ENCODE measurements around the gene ITGA4. TPM values are rescaled to one million over a fixed set of nuclear protein-coding genes. Genes with fewer than 3 reads are reported as not detected.

Gene ITGA4
- total RNA-seq, 4 donors from 2014 or later = 2.0 to 7.8 (median 6.0) TPM

- H3K9me3 ChIP-seq = no peaks in the 10 kb centered on the region
- TF ChIP-seq CTCF (IDR thresholded peaks at IDR 0.05) (no peak), POLR2A (IDR thresholded peaks at IDR 0.05) (no peak)
- H3K4me3 ChIP-seq (replicated peaks in 1 of 3) = no peak overlapping the region
- no peaks in the 10 kb centered on the region for H3K27me3 ChIP-seq
- no peak for DNase-seq
- no peaks in the 10 kb centered on the region for H3K4me1 ChIP-seq
- H3K36me3 ChIP-seq = no peaks in the 10 kb centered on the region
- no peak overlapping the region for H3K27ac ChIP-seq
- intact Hi-C loops (cut with DNase I) = no loop called here
Measured at GRCh38 chr2:181431674-181432073, 25.5 kb upstream of the ITGA4 start.

GRCh38 chr2:181438261-181438660 is 18.9 kb upstream of the ITGA4 start:
- Histone ChIP-seq H3K9me3 (no peaks in the 10 kb centered on the region), H3K27ac (no peak overlapping the region), H3K36me3 (no peaks in the 10 kb centered on the region), H3K4me1 (no peaks in the 10 kb centered on the region), H3K27me3 (no peaks in the 10 kb centered on the region), H3K4me3 (replicated peaks in 1 of 3) (no peak overlapping the region)
- TF ChIP-seq CTCF (IDR thresholded peaks at IDR 0.05) (no peak), POLR2A (IDR thresholded peaks at IDR 0.05) (no peak)
- whole genome bisulfite sequencing, 2 donors = 17 to 30% methylated on average over 1 of the region's 1 CpG
- intact Hi-C loops (cut with DNase I) = no loop called here
- DNase-seq = no peak

GRCh38 chr2:181440344-181440743 is 16.8 kb upstream of the ITGA4 start:
- intact Hi-C loops (cut with DNase I) = no loop called here
- DNase-seq = no peak
- Histone ChIP-seq H3K4me1 (no peaks in the 10 kb centered on the region), H3K4me3 (replicated peaks in 1 of 3) (no peak overlapping the region), H3K27ac (no peak overlapping the region), H3K27me3 (no peaks in the 10 kb centered on the region), H3K9me3 (no peaks in the 10 kb centered on the region), H3K36me3 (no peaks in the 10 kb centered on the region)
- 87% methylated on average over 2 of the region's 2 CpGs for WGBS, 2 donors
- TF ChIP-seq CTCF (IDR thresholded peaks at IDR 0.05) = no peak
- TF ChIP-seq POLR2A (IDR thresholded peaks at IDR 0.05) = no peak

GRCh38 chr2:181440919-181441318 is 16.3 kb upstream of the ITGA4 start:
- WGBS, 2 donors = 59% methylated on average over 3 of the region's 3 CpGs
- intact Hi-C loops (cut with DNase I) = no loop called here
- H3K4me3 ChIP-seq (replicated peaks in 1 of 3) = no peak overlapping the region

GRCh38 chr2:181441670-181442069 is 15.5 kb upstream of the ITGA4 start:
- intact Hi-C loops (cut with DNase I) = no loop called here
- TF ChIP-seq POLR2A (IDR thresholded peaks at IDR 0.05) (no peak), CTCF (IDR thresholded peaks at IDR 0.05) (no peak)
- 55 to 59% methylated on average over 3 of the region's 3 CpGs for WGBS, 2 donors
- Histone ChIP-seq H3K36me3 (no peaks in the 10 kb centered on the region), H3K27me3 (no peaks in the 10 kb centered on the region), H3K4me1 (no peaks in the 10 kb centered on the region), H3K27ac (no peak overlapping the region), H3K4me3 (replicated peaks in 1 of 3) (no peak overlapping the region), H3K9me3 (no peaks in the 10 kb centered on the region)
- DNase-seq = no peak

More at GRCh38 chr2:181440919-181441318, 16.3 kb upstream of the ITGA4 start:
- H3K27me3 ChIP-seq = no peaks in the 10 kb centered on the region
- no peak overlapping the region for H3K27ac ChIP-seq
- TF ChIP-seq POLR2A (IDR thresholded peaks at IDR 0.05) (no peak), CTCF (IDR thresholded peaks at IDR 0.05) (no peak)
- H3K36me3 ChIP-seq = no peaks in the 10 kb centered on the region
- H3K9me3 ChIP-seq = no peaks in the 10 kb centered on the region
- DNase-seq = no peak
- H3K4me1 ChIP-seq = no peaks in the 10 kb centered on the region
